ENCODE data around the gene IDNK. TPM values are rescaled to one million over a fixed set of nuclear protein-coding genes. Genes with fewer than 3 reads are reported as not detected.

IDNK gene
- total and polyA plus RNA-seq, 2 of the 8 experiments (the other 6 are each of a cell fraction or from before 2014, with no cell fraction given): 0.29 to 0.48 TPM

- TF ChIP-seq CHD7 (IDR thresholded peaks at IDR 0.05; ENCODE audit: insufficient replicate concordance, low read length) (no peak), RFX5 (IDR thresholded peaks at IDR 0.05; ENCODE audit: borderline replicate concordance, low read depth, low read length) (no peak), CBX5 (IDR thresholded peaks at IDR 0.05; ENCODE audit: low read depth, low read length) (no peak), RNF2 (IDR thresholded peaks at IDR 0.05; ENCODE audit: borderline replicate concordance, low read depth, low read length, missing control alignments, poor library complexity, severe bottlenecking) (no peak), SP2 (IDR thresholded peaks at IDR 0.05; ENCODE audit: low read length) (no peak), EP300 (IDR thresholded peaks at IDR 0.05; ENCODE audit: borderline replicate concordance in 1 of 2, low read depth in 2 of 2, low read length in 2 of 2) (no peak), ZNF274 (IDR thresholded peaks at IDR 0.05; ENCODE audit: borderline replicate concordance, extremely low read depth, low read length) (no peak), BCL11A (IDR thresholded peaks at IDR 0.05; ENCODE audit: low read depth in 2 of 2, low read length in 2 of 2) (no peak), MAFK (IDR thresholded peaks at IDR 0.05; ENCODE audit: low read depth, low read length) (no peak), BRCA1 (IDR thresholded peaks at IDR 0.05; ENCODE audit: low read depth, low read length) (no peak), RXRA (IDR thresholded peaks at IDR 0.05; ENCODE audit: insufficient read depth, low read depth, low read length) (no peak)
Measured at GRCh38 chr9:83633255-83633654, 10.3 kb downstream of the IDNK start (continued).

Measured in H1 (cell line).